ENCODE results near the gene FYB2. TPM values are rescaled to one million over a fixed set of nuclear protein-coding genes. Genes with fewer than 3 reads are reported as not detected.

FYB2 gene
- polyA plus RNA-seq, 1 donor (not counting 4 experiments of a cell fraction or from before 2014, with no cell fraction given) = not detected

DNA sequence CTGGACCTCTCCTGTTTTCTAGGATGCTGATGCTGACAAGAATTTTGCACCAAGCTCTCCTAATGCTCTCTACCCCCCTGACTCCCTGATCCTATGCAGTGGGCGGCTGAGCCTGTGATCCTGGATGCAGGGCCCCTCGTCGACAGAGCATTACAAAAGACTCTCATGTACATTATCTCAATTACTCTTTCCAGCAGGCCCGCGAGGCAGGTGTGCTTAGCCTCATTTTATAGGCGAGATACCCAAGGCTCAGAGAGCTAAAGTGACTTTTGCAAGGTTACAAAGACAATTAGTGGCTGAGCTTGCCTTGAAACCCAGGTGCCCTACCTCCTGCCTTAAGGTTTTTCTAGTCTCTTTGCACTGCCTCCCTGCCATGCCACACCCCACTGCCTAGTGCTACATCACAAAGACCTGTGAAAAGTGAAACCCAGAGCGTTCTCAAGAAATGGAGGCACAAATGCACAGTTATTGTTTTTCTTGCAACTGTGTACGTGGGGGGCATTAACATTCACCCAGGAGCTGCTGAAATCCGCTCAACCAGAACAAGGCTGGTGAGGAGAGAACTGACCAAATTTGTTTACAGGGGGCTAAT lies 25.4 kb upstream of the FYB2 start:
- no peak overlapping the region for H3K4me3 ChIP-seq (ENCODE audit: control insufficient read depth in 2 of 3, extremely low read depth in 1 of 3, insufficient read depth in 2 of 3, low read depth in 1 of 3, low read length in 3 of 3)
- no peak for DNase-seq (ENCODE audit: low read depth, low spot score)
- H3K27me3 ChIP-seq (ENCODE audit: control insufficient read depth, extremely low read depth, insufficient read depth, low read length) = no peaks in the 10 kb centered on the region
- no peaks in the 10 kb centered on the region for H3K79me2 ChIP-seq (ENCODE audit: control insufficient read depth, insufficient read depth, low read length)
- TF ChIP-seq CTCF (optimal IDR thresholded peaks at IDR 0.05 in 1 of 3, IDR thresholded peaks at IDR 0.05 in 1 of 3, conservative IDR thresholded peaks at IDR 0.05 in 1 of 3; ENCODE audit: extremely low read depth in 1 of 3, insufficient read depth in 2 of 3, low read length in 3 of 3) (no peak), EZH2 (IDR thresholded peaks at IDR 0.05; ENCODE audit: low read length) (no peak)
- H3K9ac ChIP-seq (ENCODE audit: control insufficient read depth, extremely low read depth, insufficient read depth, low read length) = no peak overlapping the region
- H3K4me1 ChIP-seq (ENCODE audit: control insufficient read depth, extremely low read depth, insufficient read depth, low read length) = no peaks in the 10 kb centered on the region
- dilution Hi-C loops (cut with MboI; ENCODE audit: extremely low pct_ligation_motif_present, low sequenced_read_pairs) = no loop called here
- no peaks in the 10 kb centered on the region for H3K9me1 ChIP-seq (ENCODE audit: control insufficient read depth, extremely low read depth, insufficient read depth, low read length)
- no peak overlapping the region for H3K27ac ChIP-seq (ENCODE audit: control insufficient read depth, insufficient read depth, low read length)
- H2AFZ ChIP-seq (ENCODE audit: control insufficient read depth, low read length) = no peak overlapping the region
- H3K36me3 ChIP-seq (ENCODE audit: control insufficient read depth in 2 of 2, extremely low read depth in 1 of 2, insufficient read depth in 2 of 2, low read length in 2 of 2) = no peaks in the 10 kb centered on the region
- H3K9me3 ChIP-seq (ENCODE audit: control insufficient read depth, low read depth, low read length) = no peaks in the 10 kb centered on the region
- FAIRE-seq = no peak
- no peak overlapping the region for H3K4me2 ChIP-seq (ENCODE audit: control insufficient read depth, extremely low read depth, insufficient read depth, low read depth, low read length)
- H4K20me1 ChIP-seq (ENCODE audit: control insufficient read depth, extremely low read depth, insufficient read depth, low read length) = no peaks in the 10 kb centered on the region

- H2AFZ ChIP-seq (ENCODE audit: control insufficient read depth, low read length) = no peak overlapping the region
- TF ChIP-seq CTCF (optimal IDR thresholded peaks at IDR 0.05 in 1 of 3, IDR thresholded peaks at IDR 0.05 in 1 of 3, conservative IDR thresholded peaks at IDR 0.05 in 1 of 3; ENCODE audit: extremely low read depth in 1 of 3, insufficient read depth in 2 of 3, low read length in 3 of 3) (no peak), EZH2 (IDR thresholded peaks at IDR 0.05; ENCODE audit: low read length) (no peak)
- FAIRE-seq (no peak), DNase-seq (ENCODE audit: low read depth, low spot score) (no peak)
- H3K79me2 ChIP-seq (ENCODE audit: control insufficient read depth, insufficient read depth, low read length) = no peaks in the 10 kb centered on the region
- no peaks in the 10 kb centered on the region for H3K27me3 ChIP-seq (ENCODE audit: control insufficient read depth, extremely low read depth, insufficient read depth, low read length)
- dilution Hi-C loops (cut with MboI; ENCODE audit: extremely low pct_ligation_motif_present, low sequenced_read_pairs) = no loop called here
- no peaks in the 10 kb centered on the region for H3K36me3 ChIP-seq (ENCODE audit: control insufficient read depth in 2 of 2, extremely low read depth in 1 of 2, insufficient read depth in 2 of 2, low read length in 2 of 2)
- no peak overlapping the region for H3K27ac ChIP-seq (ENCODE audit: control insufficient read depth, insufficient read depth, low read length)
- no peak overlapping the region for H3K4me3 ChIP-seq (ENCODE audit: control insufficient read depth in 2 of 3, extremely low read depth in 1 of 3, insufficient read depth in 2 of 3, low read depth in 1 of 3, low read length in 3 of 3)
- no peaks in the 10 kb centered on the region for H4K20me1 ChIP-seq (ENCODE audit: control insufficient read depth, extremely low read depth, insufficient read depth, low read length)
- H3K9me3 ChIP-seq (ENCODE audit: control insufficient read depth, low read depth, low read length) = no peaks in the 10 kb centered on the region
- H3K4me2 ChIP-seq (ENCODE audit: control insufficient read depth, extremely low read depth, insufficient read depth, low read depth, low read length) = no peak overlapping the region
- no peaks in the 10 kb centered on the region for H3K4me1 ChIP-seq (ENCODE audit: control insufficient read depth, extremely low read depth, insufficient read depth, low read length)
- H3K9ac ChIP-seq (ENCODE audit: control insufficient read depth, extremely low read depth, insufficient read depth, low read length) = no peak overlapping the region
- no peaks in the 10 kb centered on the region for H3K9me1 ChIP-seq (ENCODE audit: control insufficient read depth, extremely low read depth, insufficient read depth, low read length)
Observed at GRCh38 chr1:56843544-56843943, 24.3 kb upstream of the FYB2 start.
